Measurements from ENCODE around the gene PITPNC1.
"Not testable (repeated sequence)": the region's sequence is repeated elsewhere in the genome, so short reads cannot be mapped to it uniquely, and the experiment has no call there.

Gene PITPNC1

GRCh38 chr17:67515490-67516083, 138.5 kb downstream of the PITPNC1 start:
- Histone ChIP-seq H3K27me3 (ENCODE audit: insufficient read depth, low read depth) (no peaks in the 10 kb centered on the region), H3K79me2 (ENCODE audit: insufficient read depth, low read depth) (peaks cover 19% of the 10 kb centered on the region; the same call in 1 of the 2 replicates), H3K9ac (no peak overlapping the region), H3K36me3 (ENCODE audit: insufficient read depth) (no peaks in the 10 kb centered on the region), H3K4me2 (no peak overlapping the region), H4K20me1 (ENCODE audit: insufficient read depth) (no peaks in the 10 kb centered on the region), H3K4me1 (ENCODE audit: low read depth, poor library complexity, severe bottlenecking) (no peaks in the 10 kb centered on the region), H2AFZ (ENCODE audit: low read depth) (no peak overlapping the region), H3K4me3 (IDR thresholded peaks at IDR 0.05; ENCODE audit: insufficient read depth, low read depth, low read length) (no peak overlapping the region), H3K27ac (no peak overlapping the region)
- TF ChIP-seq CTCF (conservative IDR thresholded peaks at IDR 0.05; ENCODE audit: low read depth, low read length) = no peak

GRCh38 chr17:67516571-67516970, 139.5 kb downstream of the PITPNC1 start:
- not testable (repeated sequence) for H3K27ac ChIP-seq; H3K4me2 ChIP-seq; H4K20me1 ChIP-seq (ENCODE audit: insufficient read depth); H3K36me3 ChIP-seq (ENCODE audit: insufficient read depth); H3K4me3 ChIP-seq (IDR thresholded peaks at IDR 0.05; ENCODE audit: insufficient read depth, low read depth, low read length); H3K27me3 ChIP-seq (ENCODE audit: insufficient read depth, low read depth); H2AFZ ChIP-seq (ENCODE audit: low read depth); H3K4me1 ChIP-seq (ENCODE audit: low read depth, poor library complexity, severe bottlenecking); H3K9ac ChIP-seq
- peaks cover 16% of the 10 kb centered on the region; the same call in 1 of the 2 replicates for H3K79me2 ChIP-seq (ENCODE audit: insufficient read depth, low read depth)

- Histone ChIP-seq H4K20me1 (ENCODE audit: insufficient read depth) (no peaks in the 10 kb centered on the region), H3K9ac (no peak overlapping the region), H2AFZ (ENCODE audit: low read depth) (no peak overlapping the region), H3K79me2 (ENCODE audit: insufficient read depth, low read depth) (peaks cover 15% of the 10 kb centered on the region; the same call in 1 of the 2 replicates), H3K27me3 (ENCODE audit: insufficient read depth, low read depth) (no peaks in the 10 kb centered on the region), H3K4me2 (no peak overlapping the region), H3K27ac (no peak overlapping the region), H3K4me3 (IDR thresholded peaks at IDR 0.05; ENCODE audit: insufficient read depth, low read depth, low read length) (no peak overlapping the region), H3K4me1 (ENCODE audit: low read depth, poor library complexity, severe bottlenecking) (no peaks in the 10 kb centered on the region), H3K36me3 (ENCODE audit: insufficient read depth) (no peaks in the 10 kb centered on the region)
- TF ChIP-seq CTCF (conservative IDR thresholded peaks at IDR 0.05; ENCODE audit: low read depth, low read length) = no peak
Measured at GRCh38 chr17:67517325-67517724, 140.2 kb downstream of the PITPNC1 start.

- H3K27me3 ChIP-seq (ENCODE audit: insufficient read depth, low read depth) = no peaks in the 10 kb centered on the region
- no peak overlapping the region for H3K4me3 ChIP-seq (IDR thresholded peaks at IDR 0.05; ENCODE audit: insufficient read depth, low read depth, low read length)
- peaks cover 15% of the 10 kb centered on the region; the same call in 1 of the 2 replicates for H3K79me2 ChIP-seq (ENCODE audit: insufficient read depth, low read depth)
- H4K20me1 ChIP-seq (ENCODE audit: insufficient read depth) = no peaks in the 10 kb centered on the region
- no peak overlapping the region for H3K27ac ChIP-seq
- TF ChIP-seq CTCF (conservative IDR thresholded peaks at IDR 0.05; ENCODE audit: low read depth, low read length) = no peak
- no peak overlapping the region for H3K4me2 ChIP-seq
- H2AFZ ChIP-seq (ENCODE audit: low read depth) = no peak overlapping the region
- H3K36me3 ChIP-seq (ENCODE audit: insufficient read depth) = no peaks in the 10 kb centered on the region
- H3K4me1 ChIP-seq (ENCODE audit: low read depth, poor library complexity, severe bottlenecking) = no peaks in the 10 kb centered on the region
- H3K9ac ChIP-seq = no peak overlapping the region
Measured at GRCh38 chr17:67518876-67519275, 141.8 kb downstream of the PITPNC1 start.

GRCh38 chr17:67519801-67520251, 142.7 kb downstream of the PITPNC1 start:
- Histone ChIP-seq H3K4me3 (IDR thresholded peaks at IDR 0.05; ENCODE audit: insufficient read depth, low read depth, low read length) (no peak overlapping the region), H3K36me3 (ENCODE audit: insufficient read depth) (no peaks in the 10 kb centered on the region), H3K27me3 (ENCODE audit: insufficient read depth, low read depth) (no peaks in the 10 kb centered on the region), H3K4me1 (ENCODE audit: low read depth, poor library complexity, severe bottlenecking) (no peaks in the 10 kb centered on the region), H2AFZ (ENCODE audit: low read depth) (no peak overlapping the region), H3K9ac (no peak overlapping the region), H4K20me1 (ENCODE audit: insufficient read depth) (no peaks in the 10 kb centered on the region), H3K27ac (no peak overlapping the region), H3K4me2 (no peak overlapping the region), H3K79me2 (ENCODE audit: insufficient read depth, low read depth) (peaks cover 15% of the 10 kb centered on the region; the same call in 1 of the 2 replicates)
- no peak for TF ChIP-seq CTCF (conservative IDR thresholded peaks at IDR 0.05; ENCODE audit: low read depth, low read length)
